HCT116 (cell line): ENCODE measurements around the gene HMCN1. TPM values are rescaled to one million over a fixed set of nuclear protein-coding genes. Genes with fewer than 3 reads are reported as not detected.

ENCODE experiments used
- ATAC-seq: fragments of 200-7000 bp; cut with Tn5 transposase; 2 replicates; pipeline ENCODE4 v1.9.1; 2020; ENCODE audit warnings: mild to moderate bottlenecking, moderate library complexity
- BruUV-seq: library from RNA; stranded (reverse); fragments of 400-500 nt; replicated peaks from 2 replicates; lab custom pipeline; 2021; lab: Mats Ljungman, UMichigan
- CTCF ChIA-PET: fragments of 300-600 bp; sonication (Branson Sonifier 250); formaldehyde crosslinking; loops from one replicate; lab custom pipeline; 2021; ENCODE audit warnings: antibody characterized with exemption; lab: Charles Lee
- POLR2A ChIA-PET: fragments of 300-600, 350-600 bp; sonication (Branson Sonifier 250); formaldehyde crosslinking; loops from one replicate; lab custom pipeline; 2021; ENCODE audit warnings: antibody characterized with exemption; lab: Charles Lee
- RAD21 ChIA-PET, 2 experiments: fragments of 300-600 bp; sonication (Branson Sonifier 250); formaldehyde crosslinking; loops; one replicate each; lab custom pipeline; 2023; ENCODE audit warnings: low total read pairs in 2 of 2; ENCODE audit not compliant: uncharacterized antibody in 2 of 2, unreplicated experiment in 2 of 2, low non-redundant PET in 1 of 2; lab: Charles Lee
- DNase-seq: peaks from one replicate; pipeline ENCODE4 v3.0.0-alpha.2; 2010; ENCODE audit warnings: low read depth, low spot score
- H2AFZ ChIP-seq: fragments of 200-600 bp; shearing (Covaris generic), sonication (generic); 2 replicates; pipeline ENCODE4 v1.6.1; 2017; ENCODE audit warnings: low read depth, mixed run types, mixed read lengths, antibody characterized with exemption, low read length; ENCODE audit not compliant: poor library complexity, severe bottlenecking
- H3K27ac ChIP-seq: 2 replicates; pipeline ENCODE4 v1.5.1; 2012; ENCODE audit warnings: low read depth, low read length
- H3K27me3 ChIP-seq: fragments of 200-600 bp; sonication (generic); 2 replicates; pipeline ENCODE4 v1.6.1; 2016; ENCODE audit warnings: mixed run types, low read length, mixed read lengths; ENCODE audit not compliant: insufficient read depth
- H3K36me3 ChIP-seq, 2 experiments: fragments of 200-500 bp in 1 of 2; fragments of 200-600 bp in 1 of 2; sonication (Bioruptor generic) in 1 of 2; sonication (generic) in 1 of 2; 2 replicates each; pipeline versions ENCODE4 v1.5.1 to v1.6.1; 2014 to 2016; ENCODE audit warnings: low read length in 2 of 2, inconsistent platforms in 1 of 2, mixed read lengths in 1 of 2, mixed run types in 1 of 2; ENCODE audit not compliant: insufficient read depth in 2 of 2, control insufficient read depth in 1 of 2
- H3K4me1 ChIP-seq, 2 experiments: fragments of 200-600 bp in 1 of 2; sonication (generic) in 1 of 2; 2 replicates each; pipeline versions ENCODE4 v1.5.1 to v1.6.1; 2012 to 2017; ENCODE audit warnings: low read length in 2 of 2, inconsistent platforms in 1 of 2, mild to moderate bottlenecking in 1 of 2, mixed read lengths in 1 of 2, mixed run types in 1 of 2, moderate library complexity in 1 of 2; ENCODE audit not compliant: insufficient read depth in 2 of 2, control insufficient read depth in 1 of 2
- H3K4me2 ChIP-seq: fragments of 200-600 bp; sonication (generic); 2 replicates; pipeline ENCODE4 v1.6.1; 2017; ENCODE audit warnings: mixed run types, low read length, mixed read lengths
- H3K4me3 ChIP-seq, 2 experiments: fragments of 200-600 bp in 1 of 2; sonication (generic) in 1 of 2; replicated peaks in 1 of 2; 2 replicates each; pipeline ENCODE4 v1.5.1; 2011 to 2016; ENCODE audit warnings: low read length in 2 of 2, control low read depth in 1 of 2, low read depth in 1 of 2, mild to moderate bottlenecking in 1 of 2, mixed read lengths in 1 of 2, mixed run types in 1 of 2
- H3K79me2 ChIP-seq: fragments of 200-600 bp; sonication (generic); 2 replicates; pipeline ENCODE4 v1.6.1; 2017; ENCODE audit warnings: mild to moderate bottlenecking, mixed run types, low read length, moderate library complexity, mixed read lengths; ENCODE audit not compliant: insufficient read depth
- H3K9ac ChIP-seq: fragments of 200-600 bp; sonication (generic); 2 replicates; pipeline ENCODE4 v1.6.1; 2016; ENCODE audit warnings: low read length, mixed read lengths
- H3K9me2 ChIP-seq: fragments of 200-600 bp; sonication (generic), shearing (Covaris generic); 2 replicates; pipeline ENCODE4 v1.6.1; 2017; ENCODE audit warnings: mixed run types, mild to moderate bottlenecking, moderate library complexity; ENCODE audit not compliant: insufficient read depth
- H3K9me3 ChIP-seq, 2 experiments: fragments of 200-500 bp in 1 of 2; fragments of 200-600 bp in 1 of 2; sonication (Bioruptor generic) in 1 of 2; sonication (generic) in 1 of 2; 2 replicates each; pipeline ENCODE4 v1.6.1; 2014 to 2017; ENCODE audit warnings: low read length in 2 of 2, mixed read lengths in 2 of 2, inconsistent platforms in 1 of 2, low read depth in 1 of 2, mild to moderate bottlenecking in 1 of 2, mixed run types in 1 of 2, moderate library complexity in 1 of 2; ENCODE audit not compliant: control insufficient read depth in 1 of 2, insufficient read depth in 1 of 2
- H4K20me1 ChIP-seq: fragments of 200-600 bp; sonication (generic), shearing (Covaris generic); 2 replicates; pipeline ENCODE4 v1.6.1; 2017; ENCODE audit warnings: mixed run types, mild to moderate bottlenecking, moderate library complexity; ENCODE audit not compliant: insufficient read depth
- CTCF ChIP-seq, 3 experiments: fragments of 200-600 bp in 1 of 3; sonication (generic) in 1 of 3; IDR thresholded peaks in 2 of 3; conservative IDR thresholded peaks in 1 of 3; 2 replicates each; pipeline ENCODE4 v1.5.1; 2012 to 2017; ENCODE audit warnings: low read depth in 2 of 3, low read length in 2 of 3, antibody characterized with exemption in 1 of 3, borderline replicate concordance in 1 of 3, control low read depth in 1 of 3, mild to moderate bottlenecking in 1 of 3, mixed read lengths in 1 of 3, mixed run types in 1 of 3, moderate library complexity in 1 of 3; ENCODE audit not compliant: insufficient read depth in 1 of 3
- MAX ChIP-seq: IDR thresholded peaks from 2 replicates; pipeline ENCODE4 v1.6.1; 2012
- POLR2AphosphoS5 ChIP-seq: IDR thresholded peaks from 2 replicates; pipeline ENCODE4 v1.6.1; 2011; ENCODE audit warnings: mild to moderate bottlenecking, low read depth, low read length, moderate library complexity
- RAD21 ChIP-seq: IDR thresholded peaks from 2 replicates; pipeline ENCODE4 v1.6.1; 2012; ENCODE audit warnings: low read depth, mild to moderate bottlenecking
- REST ChIP-seq: IDR thresholded peaks from 2 replicates; pipeline ENCODE4 v1.6.1; 2012; ENCODE audit warnings: low read depth
- SIN3A ChIP-seq: IDR thresholded peaks from 2 replicates; pipeline ENCODE4 v1.6.1; 2012; ENCODE audit warnings: low read depth
- TCF7L2 ChIP-seq: IDR thresholded peaks from 2 replicates; pipeline ENCODE4 v1.7.0; 2011; ENCODE audit warnings: borderline replicate concordance, inconsistent platforms; ENCODE audit not compliant: insufficient read depth, insufficient read length; ENCODE audit errors: extremely low read depth
- intact Hi-C: fragments of 100-400 bp; cut with micrococcal nuclease; formaldehyde crosslinking; loops from 2 replicates; pipeline ENCODE4 v1.10.0; 2022
- total RNA-seq: library from RNA; stranded (reverse); gene quantifications from one replicate; pipeline ENCODE4 v1.2.1, GENCODE V29; 2021; ENCODE audit not compliant: unreplicated experiment

Gene HMCN1
- total RNA-seq, 1 experiment from 2014 or later: 0.59 TPM

- Histone ChIP-seq H3K9me3 (no peaks in the 10 kb centered on the region), H4K20me1 (no peaks in the 10 kb centered on the region), H3K4me1 (no peaks in the 10 kb centered on the region), H3K9ac (no peak overlapping the region), H3K27ac (no peak overlapping the region), H3K36me3 (no peaks in the 10 kb centered on the region), H3K27me3 (no peaks in the 10 kb centered on the region), H3K4me3 (no peak overlapping the region), H2AFZ (no peak overlapping the region), H3K79me2 (no peaks in the 10 kb centered on the region), H3K9me2 (no peaks in the 10 kb centered on the region), H3K4me2 (no peak overlapping the region)
- intact Hi-C loops: no loop called here
- DNase-seq (no peak), ATAC-seq (no peak)
- ChIA-PET CTCF (no interaction called here), RAD21 (no interaction called here), POLR2A (no interaction called here)
- TF ChIP-seq REST: no peak
- no peak for TF ChIP-seq TCF7L2
- no peak for TF ChIP-seq SIN3A
- TF ChIP-seq CTCF (IDR thresholded peaks at IDR 0.05 in 2 of 3, conservative IDR thresholded peaks at IDR 0.05 in 1 of 3; ENCODE audit: borderline replicate concordance in 1 of 3, insufficient read depth in 1 of 3, low read depth in 2 of 3, low read length in 2 of 3): no peak
- no peak for TF ChIP-seq RAD21
- TF ChIP-seq MAX: no peak
- TF ChIP-seq POLR2AphosphoS5: no peak
- BruUV-seq: no TSS peak
Measured at GRCh38 chr1:185991266-185991665, 257.1 kb downstream of the HMCN1 start.
